NCI-H2081 (cell line): Measurements from ENCODE around the gene ZFHX3.
"Not testable (repeated sequence)": the region's sequence is repeated elsewhere in the genome, so short reads cannot be mapped to it uniquely, and the experiment has no call there.

Experiments
- DNase-seq, 2 experiments: peaks; one replicate each; lab custom pipeline; 2025; lab: John Stamatoyannopoulos, UW

The ZFHX3 gene, protein sequence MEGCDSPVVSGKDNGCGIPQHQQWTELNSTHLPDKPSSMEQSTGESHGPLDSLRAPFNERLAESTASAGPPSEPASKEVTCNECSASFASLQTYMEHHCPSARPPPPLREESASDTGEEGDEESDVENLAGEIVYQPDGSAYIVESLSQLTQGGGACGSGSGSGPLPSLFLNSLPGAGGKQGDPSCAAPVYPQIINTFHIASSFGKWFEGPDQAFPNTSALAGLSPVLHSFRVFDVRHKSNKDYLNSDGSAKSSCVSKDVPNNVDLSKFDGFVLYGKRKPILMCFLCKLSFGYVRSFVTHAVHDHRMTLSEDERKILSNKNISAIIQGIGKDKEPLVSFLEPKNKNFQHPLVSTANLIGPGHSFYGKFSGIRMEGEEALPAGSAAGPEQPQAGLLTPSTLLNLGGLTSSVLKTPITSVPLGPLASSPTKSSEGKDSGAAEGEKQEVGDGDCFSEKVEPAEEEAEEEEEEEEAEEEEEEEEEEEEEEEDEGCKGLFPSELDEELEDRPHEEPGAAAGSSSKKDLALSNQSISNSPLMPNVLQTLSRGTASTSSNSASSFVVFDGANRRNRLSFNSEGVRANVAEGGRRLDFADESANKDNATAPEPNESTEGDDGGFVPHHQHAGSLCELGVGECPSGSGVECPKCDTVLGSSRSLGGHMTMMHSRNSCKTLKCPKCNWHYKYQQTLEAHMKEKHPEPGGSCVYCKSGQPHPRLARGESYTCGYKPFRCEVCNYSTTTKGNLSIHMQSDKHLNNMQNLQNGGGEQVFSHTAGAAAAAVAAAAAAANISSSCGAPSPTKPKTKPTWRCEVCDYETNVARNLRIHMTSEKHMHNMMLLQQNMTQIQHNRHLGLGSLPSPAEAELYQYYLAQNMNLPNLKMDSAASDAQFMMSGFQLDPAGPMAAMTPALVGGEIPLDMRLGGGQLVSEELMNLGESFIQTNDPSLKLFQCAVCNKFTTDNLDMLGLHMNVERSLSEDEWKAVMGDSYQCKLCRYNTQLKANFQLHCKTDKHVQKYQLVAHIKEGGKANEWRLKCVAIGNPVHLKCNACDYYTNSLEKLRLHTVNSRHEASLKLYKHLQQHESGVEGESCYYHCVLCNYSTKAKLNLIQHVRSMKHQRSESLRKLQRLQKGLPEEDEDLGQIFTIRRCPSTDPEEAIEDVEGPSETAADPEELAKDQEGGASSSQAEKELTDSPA (N-terminal part only)

DNA sequence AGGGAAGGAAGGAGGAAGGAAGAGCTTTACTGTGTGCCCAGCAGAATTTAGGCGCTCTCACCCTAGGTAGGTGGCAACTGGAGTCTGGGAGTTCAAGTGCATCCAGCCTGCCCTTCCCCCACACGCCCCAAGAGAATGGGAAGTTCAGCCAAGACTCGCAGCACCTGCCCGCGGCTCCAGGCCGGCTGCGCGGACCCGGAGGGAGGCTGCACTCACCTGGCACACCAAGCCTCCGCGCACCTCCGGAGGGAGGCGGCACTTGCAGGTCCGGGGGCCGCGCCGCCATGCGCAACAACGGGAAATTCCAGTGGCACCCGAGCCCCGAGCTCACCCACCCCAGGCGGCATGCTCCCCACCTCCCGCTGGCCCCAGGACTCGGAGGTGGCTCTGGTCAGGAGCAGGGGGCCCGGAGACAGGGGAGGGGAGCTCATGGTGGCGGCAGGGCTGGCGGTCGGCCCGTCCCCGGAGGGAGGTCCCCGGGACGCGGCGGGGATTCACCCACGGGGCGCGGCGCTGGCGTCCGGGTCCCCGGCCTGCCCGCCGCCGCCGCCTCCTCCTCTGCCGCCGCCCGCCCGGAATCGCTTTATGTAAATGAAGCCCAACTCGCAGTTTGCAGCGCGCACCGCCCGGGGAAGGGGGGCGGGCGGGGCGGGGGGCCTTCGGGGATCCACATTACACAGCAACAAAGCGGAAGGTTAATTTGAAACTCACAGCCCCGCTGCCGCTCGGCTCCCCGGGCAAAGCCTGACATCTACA, at the start of gene ZFHX3:
ZFHX3 (minus strand) TSS at position 593 of the 756 bp plus-strand sequence. CDS start 87,983 bp downstream, outside the sequence.
- peak; percentile 37 to 77 for DNase-seq

DNA sequence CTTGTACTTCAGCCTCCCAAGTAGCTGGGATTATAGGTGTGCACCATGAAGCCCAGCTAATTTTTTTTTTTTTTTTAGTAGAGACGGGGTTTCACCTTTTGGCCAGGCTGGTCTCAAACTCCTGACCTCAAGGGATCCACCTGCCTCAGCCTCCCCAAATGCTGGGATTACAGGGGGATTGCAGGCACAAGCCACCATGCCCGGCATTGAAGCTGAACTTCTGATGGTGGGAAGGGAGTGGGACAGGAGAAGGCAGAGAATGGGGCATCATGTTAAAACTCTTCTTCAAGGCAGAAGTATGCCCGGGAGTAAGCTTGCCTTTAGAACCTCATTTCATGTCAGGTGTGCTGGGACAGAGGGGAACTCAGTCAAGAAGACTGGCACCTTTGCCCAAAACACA, 48.6 kb upstream of the ZFHX3 start:
- DNase-seq, result no peak

DNA sequence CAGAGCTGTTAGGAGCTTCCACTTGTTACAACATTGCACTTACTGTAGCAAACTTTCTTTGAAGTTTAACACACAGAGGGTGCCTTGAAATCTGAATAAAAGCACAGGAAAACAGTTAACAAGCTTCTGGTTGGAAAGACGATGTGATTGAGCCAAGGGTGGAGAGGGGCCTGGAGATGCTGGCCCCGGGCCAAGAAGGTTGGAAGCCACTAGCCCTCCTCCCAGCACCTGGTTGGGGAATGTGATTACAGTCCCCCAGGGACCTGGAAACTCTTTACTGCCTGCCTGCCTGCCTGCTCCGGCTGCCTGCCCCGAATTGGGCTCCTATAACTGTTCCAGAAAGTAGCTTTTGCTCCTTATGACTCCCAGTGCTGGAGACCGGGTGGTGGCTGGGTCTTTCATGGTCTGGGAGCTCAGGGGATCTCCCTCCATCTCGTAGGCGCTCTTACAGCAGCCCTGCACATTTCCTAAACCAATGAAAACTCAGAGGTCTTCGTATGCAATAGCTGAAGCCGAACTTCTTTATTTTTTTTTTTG, 48.0 kb upstream of the ZFHX3 start:
- DNase-seq, result peak in 1 of 2 experiments; percentile 52

DNA sequence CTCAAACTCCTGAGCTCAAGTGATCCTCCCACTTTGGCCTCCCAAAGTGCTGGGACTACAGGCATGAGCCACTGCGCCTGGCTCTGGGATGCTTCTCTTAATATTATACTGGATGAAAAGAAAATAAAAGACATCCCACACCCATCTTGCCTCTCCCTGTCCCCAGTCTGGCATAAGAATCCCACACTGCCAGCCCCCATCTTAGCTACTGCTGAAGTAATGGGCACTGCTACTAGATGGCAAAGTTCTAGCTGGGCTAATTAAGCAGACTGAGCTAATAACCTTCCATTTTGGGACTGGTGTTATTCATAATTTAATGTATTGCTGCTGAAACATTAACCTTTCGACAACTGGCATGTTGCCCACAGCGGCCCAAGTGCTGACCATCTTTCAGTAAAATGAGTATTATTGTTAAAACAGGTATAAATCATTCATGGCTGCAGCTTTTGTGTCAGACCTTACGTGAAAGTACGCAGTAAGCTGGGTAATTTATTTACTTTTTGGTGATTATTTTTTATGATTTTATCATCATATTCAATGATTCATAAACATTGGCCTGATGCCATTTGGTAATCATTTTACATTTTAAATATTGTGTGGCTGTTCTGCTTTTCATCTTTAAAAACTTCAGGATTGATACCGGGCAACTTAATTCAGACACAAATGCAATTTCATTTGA, 47.4 kb upstream of the ZFHX3 start:
- DNase-seq, result peak in 1 of 2 experiments; percentile 35

DNA sequence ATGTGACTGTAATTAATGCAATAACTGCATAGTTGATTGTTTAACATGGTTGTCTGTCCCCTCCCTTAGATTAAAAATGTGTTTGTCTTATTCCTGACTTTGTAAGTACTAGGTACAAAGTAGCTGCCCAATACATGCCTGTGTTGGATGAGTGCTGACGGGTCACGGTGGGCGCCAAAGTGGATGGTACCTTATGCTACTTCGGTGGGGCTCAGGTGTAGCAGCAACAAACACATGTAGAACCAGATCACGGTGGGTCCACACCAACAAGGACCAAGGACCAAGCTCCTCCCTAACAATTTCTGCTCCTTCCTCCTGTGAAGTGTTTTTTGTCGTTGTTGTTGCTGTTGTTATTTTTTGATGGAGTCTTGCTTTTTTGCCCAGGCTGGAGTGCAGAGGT, 46.4 kb upstream of the ZFHX3 start:
- no peak for DNase-seq

DNA sequence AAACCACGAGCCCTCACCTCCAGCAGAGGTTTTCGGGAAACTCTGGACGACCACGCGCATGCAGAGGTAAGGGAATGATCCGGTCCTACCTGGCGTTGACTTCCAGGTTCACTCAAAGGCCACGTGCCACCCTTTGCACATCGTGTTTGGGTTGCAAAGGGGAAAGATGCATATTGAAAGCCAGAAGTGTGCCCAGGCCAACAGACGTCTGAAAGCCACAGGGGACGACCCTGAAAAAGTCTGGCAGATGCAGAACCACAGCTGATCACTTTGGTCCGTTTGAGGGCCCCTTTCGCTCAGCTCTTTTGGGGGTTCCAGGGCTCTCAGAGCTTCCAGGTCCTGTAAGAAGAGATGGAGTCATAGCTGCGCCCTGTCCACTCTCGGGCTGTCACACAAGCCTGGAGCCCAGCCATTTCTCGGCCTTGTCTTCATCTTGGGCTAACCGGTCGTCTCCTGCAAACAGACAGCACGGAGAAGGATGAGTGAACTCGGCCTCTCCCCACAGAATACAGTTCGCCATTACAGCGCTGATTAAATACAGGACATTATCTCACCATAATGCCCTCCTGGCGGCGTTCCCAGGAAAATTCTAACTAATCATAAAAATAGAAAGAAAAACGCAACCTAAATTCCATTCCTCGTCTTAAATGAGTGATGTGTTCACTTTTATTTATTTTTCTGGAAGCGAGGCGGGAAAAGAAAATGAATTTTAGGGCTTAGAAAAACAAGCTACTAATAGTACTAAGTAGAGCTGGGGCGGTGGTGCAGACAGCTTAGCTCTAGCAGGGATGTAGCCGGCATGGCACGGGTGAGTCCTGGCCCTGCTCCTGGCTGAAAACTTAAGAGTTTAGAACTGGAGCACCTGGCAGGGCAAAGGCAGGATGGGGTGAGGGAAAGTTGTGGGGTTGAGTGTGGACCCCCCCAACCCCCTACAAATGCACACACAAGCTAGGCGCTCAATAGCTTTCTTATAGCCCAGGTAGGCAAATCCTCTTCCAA, 45.5 kb upstream of the ZFHX3 start:
- DNase-seq, result peak in 1 of 2 experiments; percentile 19

DNA sequence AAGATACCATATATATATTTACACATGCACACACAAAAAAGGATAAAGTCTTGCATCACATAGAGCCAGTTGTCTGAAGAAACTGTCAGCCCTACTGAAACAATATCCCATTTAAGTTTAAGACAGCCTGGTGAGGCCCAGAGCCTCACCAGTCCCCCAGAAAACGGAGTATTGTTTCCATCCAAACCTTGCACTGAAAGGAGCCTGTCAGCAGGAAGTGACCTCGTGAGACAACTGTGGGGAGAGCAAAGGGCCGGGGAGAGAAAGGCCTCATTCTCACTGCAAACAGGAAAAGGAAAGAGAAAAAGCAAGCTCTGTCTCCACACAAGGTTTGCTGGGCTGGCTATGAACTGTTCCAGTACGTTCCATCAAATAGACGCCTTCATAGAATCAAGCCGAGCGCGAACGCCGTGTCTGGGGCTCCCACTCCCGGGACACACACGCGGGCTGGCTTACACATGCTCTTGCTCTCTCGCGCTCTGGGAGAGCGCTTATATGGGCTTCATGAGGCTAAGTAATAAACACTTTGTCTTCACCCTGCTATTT, 44.4 kb upstream of the ZFHX3 start:
- DNase-seq, result no peak

DNA sequence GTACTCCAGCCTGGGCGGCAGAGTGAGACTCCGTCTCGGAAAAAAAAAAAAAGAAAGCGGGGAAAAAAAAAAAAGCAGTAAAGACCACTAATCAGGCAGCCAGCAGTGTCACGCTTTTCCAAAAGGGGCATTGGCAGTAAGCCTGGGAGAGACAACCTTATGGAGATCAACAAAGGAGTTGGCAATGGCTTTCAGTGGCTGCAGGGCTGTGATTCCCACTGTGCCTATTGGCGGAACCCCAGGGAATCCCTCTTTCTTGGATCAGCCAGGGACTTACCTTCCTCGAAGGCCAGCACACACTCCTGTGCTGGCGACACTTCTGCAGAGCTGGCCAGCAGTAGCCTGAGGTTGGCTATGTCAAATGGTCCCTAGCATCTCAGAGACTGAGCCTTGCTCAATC, 43.2 kb upstream of the ZFHX3 start:
- no peak for DNase-seq

DNA sequence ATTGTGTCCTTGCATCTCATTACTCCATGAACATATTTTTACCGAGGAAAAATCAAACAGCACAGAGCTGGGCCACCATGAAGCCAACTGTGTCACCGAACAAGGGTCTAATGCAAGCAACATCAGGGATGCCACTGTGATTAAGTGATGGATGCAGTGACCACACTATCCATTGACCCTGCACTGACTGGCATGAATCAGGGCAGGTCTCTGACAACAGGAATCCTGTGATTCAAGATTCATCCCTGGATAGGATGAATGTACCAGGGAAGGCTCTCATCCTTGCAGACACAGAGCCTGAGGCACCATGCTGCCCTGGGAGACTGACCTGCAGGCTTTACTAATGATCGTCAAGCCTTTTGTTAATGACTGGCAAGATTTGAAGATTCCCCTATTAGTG, 41.5 kb upstream of the ZFHX3 start:
- DNase-seq, result no peak

DNA sequence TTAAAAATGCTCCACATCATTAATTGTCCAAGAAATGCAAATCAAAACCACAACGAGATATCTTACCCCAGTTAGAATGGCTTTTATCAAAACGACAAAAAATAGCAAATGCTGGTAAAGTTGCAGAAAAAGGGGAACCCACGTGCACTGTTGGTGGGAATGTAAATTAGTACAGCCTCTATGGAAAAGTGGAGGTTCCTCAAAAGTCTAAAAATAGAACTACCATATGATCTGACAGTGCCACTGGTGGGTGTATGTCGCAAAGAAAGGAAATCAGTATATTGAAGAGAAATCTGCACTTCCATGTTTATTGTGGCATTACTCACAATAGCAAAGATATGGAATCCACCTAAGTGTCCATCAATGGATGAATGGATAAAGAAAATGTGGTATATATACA, 38.2 kb upstream of the ZFHX3 start:
- DNase-seq, result no peak

DNA sequence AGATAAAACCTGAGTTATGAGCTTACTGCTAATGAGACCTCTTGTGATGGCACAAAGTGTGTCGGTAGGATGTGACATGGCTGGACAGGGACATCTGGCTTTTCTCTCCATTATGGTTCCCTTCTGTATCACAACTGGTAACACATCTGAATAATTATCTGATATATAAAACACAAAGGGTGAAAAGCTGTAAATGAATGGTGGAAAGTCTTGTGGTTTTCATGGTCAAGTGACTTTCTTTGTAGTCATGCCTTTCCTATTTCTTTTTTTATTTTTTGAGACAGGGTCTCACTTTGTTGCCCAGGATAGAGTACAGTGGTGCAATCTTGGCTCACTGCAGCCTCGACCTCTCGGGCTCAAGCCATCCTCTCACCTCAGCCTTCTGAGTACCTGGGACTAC, 35.3 kb upstream of the ZFHX3 start:
- no peak for DNase-seq

DNA sequence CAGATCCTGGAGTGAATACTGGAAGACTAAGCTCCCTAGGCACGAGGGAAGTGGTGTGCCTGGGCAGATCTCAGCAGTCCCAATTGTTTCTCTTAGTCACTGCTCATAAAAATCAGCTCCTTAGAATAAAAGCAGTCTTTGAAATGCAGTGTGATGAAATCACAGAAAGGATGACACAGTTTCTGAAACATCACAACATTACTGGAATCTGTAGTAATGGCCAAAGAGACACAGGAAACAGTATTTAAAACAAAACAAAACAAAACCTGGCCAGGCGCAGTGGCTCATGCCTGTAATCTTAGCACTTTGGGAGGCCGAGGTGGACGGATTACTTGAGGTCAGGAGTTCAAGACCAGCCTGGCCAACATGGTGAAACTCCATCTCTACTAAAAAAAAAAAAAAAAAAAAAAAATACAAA, 34.7 kb upstream of the ZFHX3 start:
- DNase-seq, result not testable (repeated sequence)

DNA sequence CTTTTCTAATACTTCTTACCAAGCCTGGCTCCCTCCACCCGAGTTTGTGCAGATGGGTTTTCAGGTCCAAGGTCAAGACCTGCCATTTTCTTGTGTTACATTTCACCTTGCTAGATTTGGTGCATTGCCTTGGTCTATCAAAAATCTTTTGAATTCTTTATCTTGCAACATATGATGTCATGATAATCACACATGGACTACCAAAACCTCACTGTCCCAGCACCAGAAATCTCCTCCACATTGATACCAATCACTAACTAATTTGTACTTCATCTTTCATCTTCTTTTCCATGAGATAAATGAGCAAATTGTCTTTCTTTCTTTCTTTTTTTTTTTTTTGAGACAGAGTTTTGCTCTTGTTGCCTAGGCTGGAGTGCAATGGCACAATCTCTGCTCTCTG, 33.0 kb upstream of the ZFHX3 start:
- no peak for DNase-seq

DNA sequence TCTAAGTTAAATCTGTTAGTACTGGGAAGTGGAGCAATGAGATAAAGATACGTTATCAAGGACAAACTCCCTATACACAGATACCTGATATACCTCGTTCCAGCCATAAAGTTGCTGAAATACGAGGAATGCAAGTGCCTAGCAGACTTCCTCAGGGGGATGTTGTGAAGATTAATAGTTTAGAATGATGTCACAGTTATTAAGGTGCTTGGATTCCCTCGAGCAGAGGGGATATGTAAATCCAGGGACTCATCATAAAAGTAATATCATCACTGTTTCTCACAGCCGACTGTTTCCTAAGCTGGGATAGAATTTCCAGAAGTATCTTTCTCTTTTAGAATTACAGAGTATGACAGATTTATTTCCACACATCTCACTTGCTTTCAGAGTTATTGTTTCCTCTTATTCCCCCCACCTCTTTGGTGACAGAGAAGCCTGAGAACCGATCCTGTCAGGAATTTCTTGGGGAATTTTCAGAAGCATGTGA, 28.4 kb upstream of the ZFHX3 start:
- DNase-seq, result no peak

DNA sequence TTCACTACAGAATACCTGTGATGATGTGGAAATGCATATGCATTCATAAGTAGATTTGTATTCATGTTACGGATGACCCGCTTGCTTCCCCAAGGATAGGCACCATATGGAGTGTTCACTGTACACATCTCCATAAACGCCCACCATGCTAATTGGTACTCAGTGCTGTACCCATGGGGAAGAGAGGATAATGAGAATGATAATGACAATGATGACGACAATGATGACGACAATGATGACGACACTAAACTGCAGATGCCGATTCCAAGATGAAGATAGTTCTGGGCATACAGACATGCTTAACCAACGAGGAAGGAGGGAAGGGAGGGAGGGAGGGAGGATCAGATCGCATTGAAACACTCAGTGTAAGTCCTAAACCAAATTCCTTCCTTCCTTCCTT, 26.5 kb upstream of the ZFHX3 start:
- DNase-seq, result no peak

DNA sequence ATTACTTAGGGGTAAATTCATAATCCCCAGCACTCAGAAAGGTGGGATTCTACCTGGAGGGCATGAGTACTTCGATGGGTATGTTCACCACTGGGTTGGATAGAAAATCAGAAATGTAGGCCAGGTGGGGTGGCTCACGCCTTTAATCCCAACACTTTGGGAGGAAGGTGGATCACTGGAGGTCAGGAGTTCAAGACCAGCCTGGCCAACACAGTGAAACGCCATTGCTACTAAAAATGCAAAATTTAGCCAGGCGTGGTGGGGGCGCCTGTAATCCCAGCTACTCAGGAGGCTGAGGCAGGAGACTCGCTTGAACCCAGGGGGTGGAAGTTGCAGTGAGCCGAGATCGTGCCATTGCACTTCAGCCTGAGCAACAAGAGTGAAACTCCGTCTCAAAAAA, 24.1 kb upstream of the ZFHX3 start:
- DNase-seq, result not testable (repeated sequence)

DNA sequence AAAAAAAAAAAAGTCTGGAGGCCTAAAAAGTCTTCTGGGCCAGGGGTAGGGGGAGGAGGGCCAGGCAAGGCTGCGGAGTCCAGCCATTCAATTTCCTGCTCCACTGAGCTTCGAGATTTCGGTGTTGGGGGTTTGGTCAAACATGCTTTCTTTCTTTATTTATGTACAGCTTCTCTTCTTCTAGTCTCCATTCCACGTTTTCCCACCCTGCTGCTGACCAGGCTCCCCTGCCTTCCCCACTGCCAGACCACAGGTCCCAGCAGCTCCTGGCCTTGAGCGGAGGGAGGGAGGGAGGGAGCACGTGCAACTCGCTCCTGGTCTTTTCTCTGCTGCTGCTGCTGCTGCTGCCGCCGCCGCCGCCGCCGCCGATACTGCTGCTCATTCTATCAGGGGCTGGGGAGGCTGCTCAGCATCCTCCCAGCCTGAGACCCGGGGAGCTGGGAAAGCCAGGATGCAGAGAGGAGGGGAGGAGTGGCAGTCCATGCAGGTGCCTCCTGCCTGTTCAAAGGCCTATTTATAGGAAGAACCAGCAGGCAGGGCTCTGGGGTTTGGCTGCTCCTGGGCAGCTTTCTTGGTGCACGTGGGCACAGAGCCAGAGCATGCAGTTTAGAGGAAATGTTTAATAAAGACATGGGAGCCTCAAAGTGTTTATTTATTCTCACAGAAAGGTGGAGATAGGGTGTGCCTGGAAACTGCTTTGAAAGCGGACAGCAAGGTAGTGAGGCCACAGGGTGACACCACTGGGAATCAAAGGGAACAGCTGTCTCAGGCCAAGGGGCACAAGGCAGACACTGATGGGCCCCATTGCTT, 23.4 kb upstream of the ZFHX3 start:
- DNase-seq, result peak; percentile 75 to 84
